WTC11 (cell line): ENCODE measurements around the gene FCN1. TPM values are rescaled to one million over a fixed set of nuclear protein-coding genes. Genes with fewer than 3 reads are reported as not detected.

ENCODE experiments used
- ATAC-seq: fragments of 200-7000 bp; cut with Tn5 transposase; 2 replicates; pipeline ENCODE4 v1.10.0; 2021; ENCODE audit warnings: mild to moderate bottlenecking, moderate library complexity
- CTCF ChIA-PET: fragments of 300-600 bp; sonication (Branson Sonifier 250); formaldehyde crosslinking; loops from one replicate; lab custom pipeline; 2021; ENCODE audit warnings: antibody characterized with exemption; lab: Charles Lee
- POLR2A ChIA-PET: fragments of 350-600 bp; sonication (Branson Sonifier 250); formaldehyde crosslinking; loops from one replicate; lab custom pipeline; 2021; ENCODE audit warnings: antibody characterized with exemption; lab: Charles Lee
- DNase-seq: peaks from one replicate; pipeline ENCODE4 v3.0.0; 2021; ENCODE audit warnings: low spot score
- H3K27ac Mint-ChIP-seq: 2 replicates; pipeline ENCODE4 v1.8.0; 2021; ENCODE audit warnings: mixed read lengths
- H3K27me3 Mint-ChIP-seq: 2 replicates; pipeline ENCODE4 v1.8.0; 2021; ENCODE audit warnings: low read depth, mild to moderate bottlenecking, moderate library complexity, mixed read lengths
- H3K36me3 Mint-ChIP-seq: 2 replicates; pipeline ENCODE4 v1.8.0; 2021; ENCODE audit warnings: mixed read lengths
- H3K4me1 Mint-ChIP-seq: 2 replicates; pipeline ENCODE4 v1.8.0; 2022; ENCODE audit warnings: mixed read lengths
- H3K4me3 Mint-ChIP-seq: 2 replicates; pipeline ENCODE4 v1.8.0; 2021; ENCODE audit warnings: mild to moderate bottlenecking, moderate library complexity, mixed read lengths
- H3K9me3 Mint-ChIP-seq: 2 replicates; pipeline ENCODE4 v1.8.0; 2021; ENCODE audit warnings: mixed read lengths
- AFF4 ChIP-seq: sonication (generic); formaldehyde crosslinking; IDR thresholded peaks from 2 replicates; pipeline ENCODE4 v1.8.1; 2023; ENCODE audit warnings: mild to moderate bottlenecking, missing genetic modification reagents, borderline replicate concordance
- ATF1 ChIP-seq: sonication (generic); formaldehyde crosslinking; IDR thresholded peaks from 2 replicates; pipeline ENCODE4 v1.8.1; 2023; ENCODE audit warnings: mild to moderate bottlenecking, moderate library complexity, missing genetic modification reagents
- CTCF ChIP-seq: fragments of 200-600 bp; IDR thresholded peaks from 2 replicates; pipeline ENCODE4 v1.8.0; 2022; ENCODE audit warnings: antibody characterized with exemption
- ELF4 ChIP-seq: sonication (generic); formaldehyde crosslinking; IDR thresholded peaks from 2 replicates; pipeline ENCODE4 v1.8.1; 2022; ENCODE audit warnings: low read depth, mild to moderate bottlenecking, moderate library complexity, missing genetic modification reagents
- ESRRA ChIP-seq: sonication (generic); formaldehyde crosslinking; IDR thresholded peaks from 2 replicates; pipeline ENCODE4 v1.8.1; 2022; ENCODE audit warnings: mild to moderate bottlenecking, missing genetic modification reagents, borderline replicate concordance
- FOXJ3 ChIP-seq: sonication (generic); formaldehyde crosslinking; IDR thresholded peaks from 2 replicates; pipeline ENCODE4 v1.9.0; 2021; ENCODE audit warnings: missing genetic modification reagents, mild to moderate bottlenecking, borderline replicate concordance
- MYBL2 ChIP-seq: sonication (generic); formaldehyde crosslinking; IDR thresholded peaks from 2 replicates; pipeline ENCODE4 v1.8.1; 2023; ENCODE audit warnings: mild to moderate bottlenecking, moderate library complexity, missing genetic modification reagents
- NR1H2 ChIP-seq: sonication (generic); formaldehyde crosslinking; IDR thresholded peaks from 2 replicates; pipeline ENCODE4 v1.9.0; 2021; ENCODE audit warnings: mild to moderate bottlenecking, moderate library complexity, missing genetic modification reagents
- NR3C1 ChIP-seq: sonication (generic); formaldehyde crosslinking; conservative IDR thresholded peaks from 2 replicates; pipeline ENCODE4 v1.8.1; 2023; ENCODE audit warnings: low read depth, mild to moderate bottlenecking, missing genetic modification reagents
- PRRX2 ChIP-seq: fragments of 250-450 bp; sonication (Bioruptor Pico); IDR thresholded peaks from 2 replicates; pipeline ENCODE4 v1.8.0; 2021; ENCODE audit warnings: mild to moderate bottlenecking
- SOX15 ChIP-seq: fragments of 250-450 bp; sonication (Bioruptor Pico); IDR thresholded peaks from 2 replicates; pipeline ENCODE4 v1.9.0; 2021; ENCODE audit warnings: mild to moderate bottlenecking
- TEAD1 ChIP-seq: sonication (generic); formaldehyde crosslinking; IDR thresholded peaks from 2 replicates; pipeline ENCODE4 v1.8.0; 2022; ENCODE audit warnings: mild to moderate bottlenecking, missing genetic modification reagents
- ZBTB21 ChIP-seq: sonication (generic); formaldehyde crosslinking; IDR thresholded peaks from 2 replicates; pipeline ENCODE4 v1.8.1; 2023; ENCODE audit warnings: mild to moderate bottlenecking, missing genetic modification reagents, borderline replicate concordance
- ZMAT4 ChIP-seq: fragments of 250-450 bp; sonication (Bioruptor Pico); IDR thresholded peaks from 2 replicates; pipeline ENCODE4 v1.9.0; 2021; ENCODE audit warnings: mild to moderate bottlenecking
- ZNF416 ChIP-seq: fragments of 250-450 bp; sonication (Bioruptor Pico); IDR thresholded peaks from 2 replicates; pipeline ENCODE4 v1.9.0; 2021; ENCODE audit warnings: mild to moderate bottlenecking, inconsistent platforms
- ZNF671 ChIP-seq: fragments of 250-450 bp; sonication (Bioruptor Pico); IDR thresholded peaks from 2 replicates; pipeline ENCODE4 v1.8.0; 2021; ENCODE audit warnings: mild to moderate bottlenecking
- total RNA-seq: library from RNA; stranded (reverse); gene quantifications from 3 replicates; pipeline ENCODE4 v1.2.3, GENCODE V29; 2021
- TF ChIP-seq, protein P1 (sequence below): sonication (generic); formaldehyde crosslinking; IDR thresholded peaks from 2 replicates; pipeline ENCODE4 v1.8.1; 2022; ENCODE audit warnings: low read depth, mild to moderate bottlenecking, moderate library complexity, missing genetic modification reagents, borderline replicate concordance

FCN1 gene
- total RNA-seq, 1 experiment from 2014 or later = not detected

GRCh38 chr9:134923466-134923865 lies 5.8 kb upstream of the FCN1 start:
- peaks cover 11% of the 10 kb centered on the region for H3K36me3 Mint-ChIP-seq
- peaks cover 18% of the 10 kb centered on the region for H3K9me3 Mint-ChIP-seq
- H3K27ac Mint-ChIP-seq = no peak overlapping the region
- no peak for ATAC-seq
- H3K27me3 Mint-ChIP-seq = no peaks in the 10 kb centered on the region
- H3K4me1 Mint-ChIP-seq = no peaks in the 10 kb centered on the region
- ChIA-PET CTCF (no interaction called here), POLR2A (no interaction called here)
- H3K4me3 Mint-ChIP-seq = no peak overlapping the region
- no peak for DNase-seq
- TF ChIP-seq NR1H2 (CRISPR knock-in tag) = no peak
- no peak for TF ChIP-seq ESRRA (CRISPR knock-in tag)
- TF ChIP-seq FOXJ3 (CRISPR knock-in tag) = no peak
- TF ChIP-seq MYBL2 = no peak
- TF ChIP-seq, protein P1, sequence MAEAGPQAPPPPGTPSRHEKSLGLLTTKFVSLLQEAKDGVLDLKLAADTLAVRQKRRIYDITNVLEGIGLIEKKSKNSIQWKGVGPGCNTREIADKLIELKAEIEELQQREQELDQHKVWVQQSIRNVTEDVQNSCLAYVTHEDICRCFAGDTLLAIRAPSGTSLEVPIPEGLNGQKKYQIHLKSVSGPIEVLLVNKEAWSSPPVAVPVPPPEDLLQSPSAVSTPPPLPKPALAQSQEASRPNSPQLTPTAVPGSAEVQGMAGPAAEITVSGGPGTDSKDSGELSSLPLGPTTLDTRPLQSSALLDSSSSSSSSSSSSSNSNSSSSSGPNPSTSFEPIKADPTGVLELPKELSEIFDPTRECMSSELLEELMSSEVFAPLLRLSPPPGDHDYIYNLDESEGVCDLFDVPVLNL = no peak
- no peak for TF ChIP-seq TEAD1 (CRISPR knock-in tag)
- no peak for TF ChIP-seq AFF4 (CRISPR knock-in tag)
- TF ChIP-seq ZNF416 = no peak
- no peak for TF ChIP-seq ELF4 (CRISPR knock-in tag)

DNA sequence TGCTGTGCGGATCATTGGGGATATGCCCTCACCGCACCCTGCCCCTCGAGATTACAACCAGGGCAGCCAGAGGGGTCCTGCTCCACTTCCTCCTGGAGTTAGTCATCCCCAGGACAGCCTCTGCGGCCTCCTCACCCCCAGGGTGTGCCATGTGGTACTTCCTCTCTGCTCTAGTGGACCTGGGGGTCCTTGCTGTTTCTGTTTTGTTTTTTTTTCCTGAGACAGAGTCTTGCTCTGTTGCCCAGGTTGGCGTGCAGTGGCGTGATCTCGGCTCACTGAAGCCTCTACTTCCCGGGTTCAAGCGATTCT lies 5.2 kb upstream of the FCN1 start:
- ChIA-PET POLR2A (no interaction called here), CTCF (no interaction called here)
- Mint-ChIP-seq H3K27ac (no peak overlapping the region), H3K9me3 (peaks cover 22% of the 10 kb centered on the region), H3K4me3 (no peak overlapping the region), H3K36me3 (peaks cover 11% of the 10 kb centered on the region), H3K4me1 (no peaks in the 10 kb centered on the region), H3K27me3 (no peaks in the 10 kb centered on the region)
- DNase-seq = no peak
- TF ChIP-seq NR3C1 (CRISPR knock-in tag) (no peak), ZMAT4 (no peak), CTCF (no peak), ATF1 (CRISPR knock-in tag) (no peak), FOXJ3 (CRISPR knock-in tag) (no peak), PRRX2 (CRISPR knock-in tag) (no peak), SOX15 (no peak), ZNF671 (CRISPR knock-in tag) (no peak), ZBTB21 (CRISPR knock-in tag) (no peak)
- no peak for ATAC-seq
